Uterus (tissue), 2 donors: Measurements from ENCODE around the gene USP31.

Source experiments
- POLR2A ChIP-seq, 2 donors: fragments of 450-650 bp; IDR thresholded peaks; one replicate each; pipeline ENCODE4 v1.6.1; 2016; ENCODE audit warnings: antibody characterized with exemption in 2 of 2, mild to moderate bottlenecking in 1 of 2, moderate library complexity in 1 of 2
- TF ChIP-seq, protein P1 (sequence below), 4 experiments: fragments of 200-600 bp in 2 of 4; fragments of 450-650 bp in 2 of 4; sonication (generic) in 2 of 4; IDR thresholded peaks; one replicate each; pipeline ENCODE4 v1.5.1; 2016 to 2019; ENCODE audit warnings: antibody characterized with exemption in 4 of 4, mild to moderate bottlenecking in 2 of 4, moderate library complexity in 1 of 4

DNA sequence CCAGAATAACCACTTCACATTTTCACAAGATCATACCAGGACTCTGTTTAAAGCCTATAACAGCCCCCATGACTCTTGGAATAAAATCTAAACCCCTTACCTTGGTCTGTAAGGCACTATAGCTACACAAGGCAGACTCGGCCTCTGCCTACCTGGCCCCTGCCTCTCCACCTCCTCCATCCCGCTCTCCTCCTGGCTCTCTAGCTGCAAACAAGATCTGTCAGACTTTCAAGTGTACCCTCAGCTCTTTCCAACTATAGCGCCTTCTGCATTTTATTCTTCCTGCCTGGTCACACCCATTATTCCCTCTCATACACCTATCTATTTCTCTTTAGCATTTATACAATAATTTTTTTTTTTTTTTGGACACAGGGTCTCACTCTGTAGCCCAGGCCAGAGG, 8.2 kb downstream of the USP31 start:
- TF ChIP-seq, protein P1, sequence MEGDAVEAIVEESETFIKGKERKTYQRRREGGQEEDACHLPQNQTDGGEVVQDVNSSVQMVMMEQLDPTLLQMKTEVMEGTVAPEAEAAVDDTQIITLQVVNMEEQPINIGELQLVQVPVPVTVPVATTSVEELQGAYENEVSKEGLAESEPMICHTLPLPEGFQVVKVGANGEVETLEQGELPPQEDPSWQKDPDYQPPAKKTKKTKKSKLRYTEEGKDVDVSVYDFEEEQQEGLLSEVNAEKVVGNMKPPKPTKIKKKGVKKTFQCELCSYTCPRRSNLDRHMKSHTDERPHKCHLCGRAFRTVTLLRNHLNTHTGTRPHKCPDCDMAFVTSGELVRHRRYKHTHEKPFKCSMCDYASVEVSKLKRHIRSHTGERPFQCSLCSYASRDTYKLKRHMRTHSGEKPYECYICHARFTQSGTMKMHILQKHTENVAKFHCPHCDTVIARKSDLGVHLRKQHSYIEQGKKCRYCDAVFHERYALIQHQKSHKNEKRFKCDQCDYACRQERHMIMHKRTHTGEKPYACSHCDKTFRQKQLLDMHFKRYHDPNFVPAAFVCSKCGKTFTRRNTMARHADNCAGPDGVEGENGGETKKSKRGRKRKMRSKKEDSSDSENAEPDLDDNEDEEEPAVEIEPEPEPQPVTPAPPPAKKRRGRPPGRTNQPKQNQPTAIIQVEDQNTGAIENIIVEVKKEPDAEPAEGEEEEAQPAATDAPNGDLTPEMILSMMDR (IDR thresholded peaks at IDR 0.05) = no peak
- TF ChIP-seq POLR2A (IDR thresholded peaks at IDR 0.05) = no peak
